ENCODE results near the gene SNTB2.

The SNTB2 gene

GRCh38 chr16:69349536-69349935 lies 162.6 kb downstream of the SNTB2 start:
- DNase-seq, result no peak

GRCh38 chr16:69350536-69351133 lies 163.7 kb downstream of the SNTB2 start:
- no peak for DNase-seq

- peak; percentile 37 for DNase-seq
Observed at GRCh38 chr16:69351309-69352027, 164.5 kb downstream of the SNTB2 start, which contains the start of gene TMED6. TSS of gene TMED6 (minus strand) at chr16:69351786. CDS start at chr16:69351753, 33 bp downstream.
